Measurements from ENCODE around the gene MRPL51.

The MRPL51 gene

GRCh38 chr12:6539314-6539682 is 46.2 kb upstream of the MRPL51 start:
- DNase-seq (ENCODE audit: extremely low spot score), result peak; percentile 32
- CTCF ChIA-PET, result interaction anchor here (0.6 to 11.4 kb wide), 23 partner anchors 8 to 344 kb away, joined by 3 to 280 read pairs (median 6); partner anchors contain the start of genes CD27, IFFO1, NOP2 and TAPBPL
- TF ChIP-seq CTCF (IDR thresholded peaks at IDR 0.05; ENCODE audit: control extremely low read depth, extremely low read depth, low read depth, missing control alignments), result no peak
- POLR2A ChIA-PET, result interaction anchor here (0.5 to 3.4 kb wide), 4 partner anchors 69 to 341 kb away, joined by 3 to 26 read pairs (median 4); partner anchors contain the start of gene VAMP1

- ChIA-PET POLR2A (interaction anchor here (0.5 to 3.4 kb wide), 8 partner anchors 57 to 341 kb away, joined by 3 to 26 read pairs (median 3); partner anchors contain the start of gene VAMP1), CTCF (interaction anchor here (0.6 to 11.4 kb wide), 34 partner anchors 8 to 343 kb away, joined by 3 to 280 read pairs (median 4); partner anchors contain the start of genes CD27, IFFO1, NOP2 and TAPBPL)
- no peak for DNase-seq (ENCODE audit: extremely low spot score)
- no peak for TF ChIP-seq CTCF (IDR thresholded peaks at IDR 0.05; ENCODE audit: control extremely low read depth, extremely low read depth, low read depth, missing control alignments)
These were observed 45.6 kb upstream of the MRPL51 start for GRCh38 chr12:6538420-6539313.

GRCh38 chr12:6537580-6538419 is 44.7 kb upstream of the MRPL51 start:
- peak; percentile 60 for DNase-seq (ENCODE audit: extremely low spot score)
- CTCF ChIA-PET, result interaction anchor here (0.6 to 11.4 kb wide), 54 partner anchors 9 to 317 kb away, joined by 3 to 280 read pairs (median 4); partner anchors contain the start of genes CD27, IFFO1, MRPL51 and NOP2
- TF ChIP-seq CTCF (IDR thresholded peaks at IDR 0.05; ENCODE audit: control extremely low read depth, extremely low read depth, low read depth, missing control alignments), result peak; percentile 80
- POLR2A ChIA-PET, result interaction anchor here (0.6 to 3.4 kb wide), 5 partner anchors 68 to 112 kb away, joined by 3 to 26 read pairs (median 3); partner anchors contain the start of gene VAMP1

GRCh38 chr12:6536894-6537579 is 44.0 kb upstream of the MRPL51 start:
- DNase-seq (ENCODE audit: extremely low spot score), result no peak
- ChIA-PET CTCF (interaction anchor here (0.6 to 11.4 kb wide), 39 partner anchors 9 to 318 kb away, joined by 3 to 280 read pairs (median 4); partner anchors contain the start of genes IFFO1, MRPL51 and NOP2), POLR2A (interaction anchor here (0.6 to 3.4 kb wide), 3 partner anchors 67 to 111 kb away, joined by 4 to 26 read pairs (median 4); partner anchors contain the start of gene VAMP1)
- no peak for TF ChIP-seq CTCF (IDR thresholded peaks at IDR 0.05; ENCODE audit: control extremely low read depth, extremely low read depth, low read depth, missing control alignments)

GRCh38 chr12:6535960-6536847 is 43.1 kb upstream of the MRPL51 start:
- DNase-seq (ENCODE audit: extremely low spot score), result no peak
- CTCF ChIA-PET, result interaction anchor here (0.7 to 11.4 kb wide), 12 partner anchors 10 to 217 kb away, joined by 3 to 280 read pairs (median 6); partner anchors contain the start of genes IFFO1, MLF2, NOP2 and VAMP1
- POLR2A ChIA-PET, result interaction anchor here (0.6 to 1.3 kb wide), 10 partner anchors 18 to 337 kb away, joined by 3 to 11 read pairs (median 3); partner anchors contain the start of genes SPSB2, VAMP1 and ZNF384
- no peak for TF ChIP-seq CTCF (IDR thresholded peaks at IDR 0.05; ENCODE audit: control extremely low read depth, extremely low read depth, low read depth, missing control alignments)

Data from GM10248 (cell line).